Fibroblast of lung (primary cell): ENCODE measurements around the gene PSMA7. TPM values are rescaled to one million over a fixed set of nuclear protein-coding genes. Genes with fewer than 3 reads are reported as not detected.

Source experiments
- DNase-seq, 2 donors: peaks; one replicate each; pipeline versions ENCODE4 v3.0.0 to v3.0.0-alpha.2; 2010; ENCODE audit warnings: low read depth in 2 of 2
- H2AFZ ChIP-seq: 2 replicates; pipeline ENCODE4 v1.5.1; 2012; ENCODE audit warnings: low read length, control low read depth, inconsistent platforms
- H3K27ac ChIP-seq: 2 replicates; pipeline ENCODE4 v1.5.1; 2011; ENCODE audit warnings: low read length, control low read depth; ENCODE audit not compliant: insufficient read depth
- H3K27me3 ChIP-seq: 2 replicates; pipeline ENCODE4 v1.5.1; 2011; ENCODE audit warnings: mild to moderate bottlenecking, low read length; ENCODE audit not compliant: control insufficient read depth, insufficient read depth
- H3K36me3 ChIP-seq: 2 replicates; pipeline ENCODE4 v1.5.1; 2011; ENCODE audit warnings: low read length; ENCODE audit not compliant: control insufficient read depth, insufficient read depth
- H3K4me1 ChIP-seq: 2 replicates; pipeline ENCODE4 v1.5.1; 2011; ENCODE audit warnings: low read length; ENCODE audit not compliant: control insufficient read depth, insufficient read depth; ENCODE audit errors: extremely low read depth
- H3K4me2 ChIP-seq: 2 replicates; pipeline ENCODE4 v1.5.1; 2011; ENCODE audit warnings: low read length, control low read depth; ENCODE audit not compliant: insufficient read depth; ENCODE audit errors: extremely low read depth
- H3K4me3 ChIP-seq, 4 experiments: fragments of 200-600 bp in 1 of 4; sonication (generic) in 1 of 4; replicated peaks in 1 of 4; 2 replicates each; pipeline ENCODE4 v1.5.1; 2011 to 2016; ENCODE audit warnings: low read length in 4 of 4, low read depth in 3 of 4, mild to moderate bottlenecking in 3 of 4, control low read depth in 2 of 4, inconsistent platforms in 1 of 4, mixed read lengths in 1 of 4; ENCODE audit not compliant: insufficient read depth in 1 of 4; ENCODE audit errors: control extremely low read depth in 1 of 4
- H3K79me2 ChIP-seq: 2 replicates; pipeline ENCODE4 v1.5.1; 2012; ENCODE audit warnings: mild to moderate bottlenecking, low read length, inconsistent platforms; ENCODE audit not compliant: control insufficient read depth, insufficient read depth
- H3K9ac ChIP-seq: 2 replicates; pipeline ENCODE4 v1.5.1; 2011; ENCODE audit warnings: mild to moderate bottlenecking, low read length, control low read depth; ENCODE audit not compliant: insufficient read depth
- H3K9me3 ChIP-seq: 2 replicates; pipeline ENCODE4 v1.5.1; 2012; ENCODE audit warnings: low read depth, low read length; ENCODE audit not compliant: control insufficient read depth, insufficient read depth
- H4K20me1 ChIP-seq: 2 replicates; pipeline ENCODE4 v1.5.1; 2011; ENCODE audit warnings: low read length; ENCODE audit not compliant: control insufficient read depth, insufficient read depth; ENCODE audit errors: extremely low read depth
- EZH2 ChIP-seq: IDR thresholded peaks from 2 replicates; pipeline ENCODE4 v1.5.1; 2012; ENCODE audit warnings: low read length, control low read depth, mild to moderate bottlenecking; ENCODE audit errors: missing control alignments
- polyA plus RNA-seq, 2 donors: library from polyadenylated mRNA; depleted of rRNA in 1 of 2; stranded (reverse) in 1 of 2; unstranded in 1 of 2; fragments of >200 nt; gene quantifications; 2 replicates each; pipeline ENCODE4 v1.2.1, GENCODE V29; 2011 to 2012; ENCODE audit warnings: missing spikeins in 1 of 2
- total RNA-seq: library from RNA; depleted of rRNA; stranded (reverse); fragments of >200 nt; gene quantifications from 2 replicates; pipeline ENCODE4 v1.2.1, GENCODE V29; 2014
- TF ChIP-seq, protein P1 (sequence below), 2 donors: IDR thresholded peaks in 1 of 2; conservative IDR thresholded peaks in 1 of 2; 1 replicate in 1 of 2; 2 replicates in 1 of 2; pipeline ENCODE4 v1.5.1; 2011 to 2012; ENCODE audit warnings: low read length in 2 of 2, control low read depth in 1 of 2, inconsistent platforms in 1 of 2, low read depth in 1 of 2, mild to moderate bottlenecking in 1 of 2

Gene PSMA7
- total and polyA plus RNA-seq, 2 donors (not counting 1 experiment from before 2014, with no cell fraction given) = 234 to 342 TPM

- H3K9me3 ChIP-seq = no peaks in the 10 kb centered on the region
- H2AFZ ChIP-seq = no peak overlapping the region
- H3K36me3 ChIP-seq = peaks cover 3% of the 10 kb centered on the region
- H3K27me3 ChIP-seq = no peaks in the 10 kb centered on the region
- peaks cover 81% of the 10 kb centered on the region for H3K79me2 ChIP-seq
- H3K4me1 ChIP-seq = no peaks in the 10 kb centered on the region
- no peak for TF ChIP-seq EZH2
- TF ChIP-seq, protein P1, sequence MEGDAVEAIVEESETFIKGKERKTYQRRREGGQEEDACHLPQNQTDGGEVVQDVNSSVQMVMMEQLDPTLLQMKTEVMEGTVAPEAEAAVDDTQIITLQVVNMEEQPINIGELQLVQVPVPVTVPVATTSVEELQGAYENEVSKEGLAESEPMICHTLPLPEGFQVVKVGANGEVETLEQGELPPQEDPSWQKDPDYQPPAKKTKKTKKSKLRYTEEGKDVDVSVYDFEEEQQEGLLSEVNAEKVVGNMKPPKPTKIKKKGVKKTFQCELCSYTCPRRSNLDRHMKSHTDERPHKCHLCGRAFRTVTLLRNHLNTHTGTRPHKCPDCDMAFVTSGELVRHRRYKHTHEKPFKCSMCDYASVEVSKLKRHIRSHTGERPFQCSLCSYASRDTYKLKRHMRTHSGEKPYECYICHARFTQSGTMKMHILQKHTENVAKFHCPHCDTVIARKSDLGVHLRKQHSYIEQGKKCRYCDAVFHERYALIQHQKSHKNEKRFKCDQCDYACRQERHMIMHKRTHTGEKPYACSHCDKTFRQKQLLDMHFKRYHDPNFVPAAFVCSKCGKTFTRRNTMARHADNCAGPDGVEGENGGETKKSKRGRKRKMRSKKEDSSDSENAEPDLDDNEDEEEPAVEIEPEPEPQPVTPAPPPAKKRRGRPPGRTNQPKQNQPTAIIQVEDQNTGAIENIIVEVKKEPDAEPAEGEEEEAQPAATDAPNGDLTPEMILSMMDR (conservative IDR thresholded peaks at IDR 0.05 in 1 of 2, IDR thresholded peaks at IDR 0.05 in 1 of 2; ENCODE audit: low read depth in 1 of 2, low read length in 2 of 2) = no peak
- no peak overlapping the region for H3K4me2 ChIP-seq
- no peak overlapping the region for H3K4me3 ChIP-seq
- no peak overlapping the region for H3K27ac ChIP-seq
- no peak overlapping the region for H3K9ac ChIP-seq
- no peak for DNase-seq
- H4K20me1 ChIP-seq = peaks cover 2% of the 10 kb centered on the region
Observed at GRCh38 chr20:62147125-62147524, 3.9 kb upstream of the PSMA7 start.

GRCh38 chr20:62146019-62146755 lies 3.0 kb upstream of the PSMA7 start:
- H4K20me1 ChIP-seq = peaks cover 2% of the 10 kb centered on the region

GRCh38 chr20:62145688-62146018 lies 2.5 kb upstream of the PSMA7 start:
- peaks cover 85% of the 10 kb centered on the region for H3K79me2 ChIP-seq
- H3K9ac ChIP-seq = no peak overlapping the region
- H3K4me3 ChIP-seq = no peak overlapping the region
- H3K36me3 ChIP-seq = peaks cover 2% of the 10 kb centered on the region
- H3K27ac ChIP-seq = no peak overlapping the region
- H4K20me1 ChIP-seq = peaks cover 2% of the 10 kb centered on the region
- no peak for DNase-seq
- no peak overlapping the region for H2AFZ ChIP-seq
- no peaks in the 10 kb centered on the region for H3K27me3 ChIP-seq
- H3K4me2 ChIP-seq = no peak overlapping the region
- H3K4me1 ChIP-seq = peaks cover 2% of the 10 kb centered on the region
- no peak for TF ChIP-seq EZH2
- TF ChIP-seq, protein P1 (conservative IDR thresholded peaks at IDR 0.05 in 1 of 2, IDR thresholded peaks at IDR 0.05 in 1 of 2; ENCODE audit: low read depth in 1 of 2, low read length in 2 of 2) = no peak
- H3K9me3 ChIP-seq = no peaks in the 10 kb centered on the region

More at GRCh38 chr20:62146019-62146755, 3.0 kb upstream of the PSMA7 start:
- Histone ChIP-seq H2AFZ (no peak overlapping the region), H3K4me1 (no peaks in the 10 kb centered on the region), H3K9ac (no peak overlapping the region), H3K27ac (no peak overlapping the region), H3K27me3 (no peaks in the 10 kb centered on the region), H3K36me3 (peaks cover 2% of the 10 kb centered on the region), H3K4me2 (no peak overlapping the region), H3K9me3 (no peaks in the 10 kb centered on the region), H3K79me2 (peaks cover 85% of the 10 kb centered on the region), H3K4me3 (no peak overlapping the region)
- TF ChIP-seq EZH2 = no peak
- TF ChIP-seq, protein P1 (conservative IDR thresholded peaks at IDR 0.05 in 1 of 2, IDR thresholded peaks at IDR 0.05 in 1 of 2; ENCODE audit: low read depth in 1 of 2, low read length in 2 of 2) = no peak
- no peak for DNase-seq
